Activated naive CD4-positive, alpha-beta T cell treated with anti-CD3 and anti-CD28 coated beads, Interleukin-2, amount 50 U/mL, for 24 hours (primary cell): ENCODE data around the gene RAD23A.

Experiments used
- H3K27ac Mint-ChIP-seq: one replicate; pipeline ENCODE4 v1.8.0; 2021; ENCODE audit warnings: mild to moderate bottlenecking, mixed read lengths
- H3K27me3 Mint-ChIP-seq: one replicate; pipeline ENCODE4 v1.8.0; 2021; ENCODE audit warnings: mixed read lengths
- H3K36me3 Mint-ChIP-seq: one replicate; pipeline ENCODE4 v1.8.0; 2021; ENCODE audit warnings: mixed read lengths
- H3K4me1 Mint-ChIP-seq: one replicate; pipeline ENCODE4 v1.8.0; 2021; ENCODE audit warnings: mixed read lengths
- H3K4me3 Mint-ChIP-seq: one replicate; pipeline ENCODE4 v1.8.0; 2021; ENCODE audit warnings: mild to moderate bottlenecking, mixed read lengths
- H3K9me3 Mint-ChIP-seq: one replicate; pipeline ENCODE4 v1.8.0; 2021; ENCODE audit warnings: mixed read lengths

Gene RAD23A

DNA sequence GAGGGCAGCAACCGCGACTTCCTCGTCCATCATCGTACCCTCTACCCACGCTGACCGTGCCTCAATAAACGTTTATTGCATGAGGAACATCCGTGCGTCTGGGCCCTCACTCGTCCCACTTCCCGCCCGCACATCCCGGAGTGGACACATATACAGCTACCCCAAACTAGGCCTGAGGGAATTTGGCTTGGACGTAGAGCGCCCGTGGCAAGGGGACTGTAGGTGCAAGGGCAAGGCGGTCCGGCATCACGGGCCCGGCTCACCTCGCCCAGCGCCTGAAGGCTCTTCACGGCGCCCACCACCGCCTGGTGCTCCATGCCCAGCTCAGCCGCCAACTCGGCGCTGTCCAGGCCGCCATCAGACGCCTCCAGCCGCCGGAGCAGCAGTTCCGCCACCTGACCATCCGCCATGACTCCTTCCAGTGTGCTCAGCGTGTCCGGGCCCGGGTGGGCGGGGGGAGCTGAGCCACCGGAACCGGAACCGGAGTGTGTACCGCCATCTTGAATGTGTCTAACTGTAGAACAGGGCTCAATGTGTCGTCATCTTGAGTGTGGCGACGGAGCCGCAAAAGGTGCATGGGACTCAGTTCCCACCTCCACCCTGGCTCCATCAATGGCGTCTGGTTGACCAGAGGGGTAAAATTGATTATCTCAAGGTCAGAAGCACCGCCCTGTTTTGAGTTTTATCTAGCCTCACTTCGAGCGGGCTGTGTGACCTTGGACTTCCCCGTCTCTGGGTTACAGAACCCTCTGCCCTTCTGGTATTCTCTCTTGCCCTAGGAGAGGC lies 12.2 kb upstream of the RAD23A start, which contains the start of gene FARSA:
FARSA (minus strand) TSS at position 425 of the 786 bp plus-strand sequence; CDS start at position 410, 15 bp downstream.
- Mint-ChIP-seq H3K9me3 (no peaks in the 10 kb centered on the region), H3K27me3 (no peaks in the 10 kb centered on the region), H3K36me3 (peaks cover 7% of the 10 kb centered on the region), H3K4me1 (peaks cover 38% of the 10 kb centered on the region), H3K27ac (peak within 1 kb of the TSS; percentile 95), H3K4me3 (peak within 1 kb of the TSS; percentile 99)

DNA sequence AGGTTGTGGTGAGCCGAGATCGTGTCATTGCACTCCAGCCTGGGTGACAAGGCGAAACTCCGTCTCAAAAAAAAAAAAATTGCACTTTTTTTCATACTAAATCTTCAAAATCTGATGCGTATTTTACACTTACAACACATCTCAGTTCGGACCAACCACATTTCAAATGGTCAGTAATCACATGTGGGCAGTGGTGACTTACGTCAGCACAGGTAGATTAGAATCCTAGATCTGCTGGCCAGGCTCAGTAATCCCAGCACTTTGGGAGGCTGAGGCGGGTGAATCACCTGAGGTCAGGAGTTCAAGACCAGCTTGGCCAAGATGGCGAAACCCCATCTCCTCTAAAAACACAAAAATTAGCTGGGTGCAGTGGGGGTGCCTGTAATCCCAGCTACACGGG lies 10.6 kb upstream of the RAD23A start:
- peaks cover 47% of the 10 kb centered on the region for H3K4me1 Mint-ChIP-seq
- H3K4me3 Mint-ChIP-seq: no peak overlapping the region
- H3K27ac Mint-ChIP-seq: no peak overlapping the region
- no peaks in the 10 kb centered on the region for H3K27me3 Mint-ChIP-seq
- peaks cover 18% of the 10 kb centered on the region for H3K36me3 Mint-ChIP-seq
- no peaks in the 10 kb centered on the region for H3K9me3 Mint-ChIP-seq

DNA sequence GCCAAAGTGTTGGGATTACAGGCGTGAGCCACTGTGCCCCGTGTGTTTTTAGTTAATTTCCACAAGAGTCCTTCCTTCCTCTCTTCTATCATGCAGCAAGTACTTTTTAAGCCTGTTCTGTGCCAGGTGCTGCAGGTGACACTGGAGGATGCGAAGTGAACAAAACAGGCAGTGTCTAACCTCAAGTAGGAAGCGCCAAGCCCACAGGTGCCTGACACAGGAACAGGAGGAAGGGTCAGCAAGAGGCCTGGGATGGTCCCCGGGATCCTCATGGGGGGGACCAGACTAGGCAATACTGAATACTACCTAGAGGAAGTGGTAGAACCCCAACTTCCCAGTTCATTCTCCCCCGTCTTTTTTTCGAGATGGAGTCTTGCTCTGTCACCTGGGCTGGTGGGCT lies 9.1 kb upstream of the RAD23A start:
- peaks cover 54% of the 10 kb centered on the region for H3K4me1 Mint-ChIP-seq
- peaks cover 21% of the 10 kb centered on the region for H3K36me3 Mint-ChIP-seq
- no peaks in the 10 kb centered on the region for H3K9me3 Mint-ChIP-seq
- no peaks in the 10 kb centered on the region for H3K27me3 Mint-ChIP-seq
- peak overlapping the region; percentile 15 for H3K4me3 Mint-ChIP-seq
- peak overlapping the region; percentile 62 for H3K27ac Mint-ChIP-seq

GRCh38 chr19:12937093-12937926 lies 8.4 kb upstream of the RAD23A start:
- Mint-ChIP-seq H3K9me3 (no peaks in the 10 kb centered on the region), H3K27ac (peak overlapping the region; percentile 92), H3K4me3 (peak overlapping the region; percentile 98), H3K36me3 (peaks cover 22% of the 10 kb centered on the region), H3K27me3 (no peaks in the 10 kb centered on the region), H3K4me1 (peaks cover 51% of the 10 kb centered on the region)

DNA sequence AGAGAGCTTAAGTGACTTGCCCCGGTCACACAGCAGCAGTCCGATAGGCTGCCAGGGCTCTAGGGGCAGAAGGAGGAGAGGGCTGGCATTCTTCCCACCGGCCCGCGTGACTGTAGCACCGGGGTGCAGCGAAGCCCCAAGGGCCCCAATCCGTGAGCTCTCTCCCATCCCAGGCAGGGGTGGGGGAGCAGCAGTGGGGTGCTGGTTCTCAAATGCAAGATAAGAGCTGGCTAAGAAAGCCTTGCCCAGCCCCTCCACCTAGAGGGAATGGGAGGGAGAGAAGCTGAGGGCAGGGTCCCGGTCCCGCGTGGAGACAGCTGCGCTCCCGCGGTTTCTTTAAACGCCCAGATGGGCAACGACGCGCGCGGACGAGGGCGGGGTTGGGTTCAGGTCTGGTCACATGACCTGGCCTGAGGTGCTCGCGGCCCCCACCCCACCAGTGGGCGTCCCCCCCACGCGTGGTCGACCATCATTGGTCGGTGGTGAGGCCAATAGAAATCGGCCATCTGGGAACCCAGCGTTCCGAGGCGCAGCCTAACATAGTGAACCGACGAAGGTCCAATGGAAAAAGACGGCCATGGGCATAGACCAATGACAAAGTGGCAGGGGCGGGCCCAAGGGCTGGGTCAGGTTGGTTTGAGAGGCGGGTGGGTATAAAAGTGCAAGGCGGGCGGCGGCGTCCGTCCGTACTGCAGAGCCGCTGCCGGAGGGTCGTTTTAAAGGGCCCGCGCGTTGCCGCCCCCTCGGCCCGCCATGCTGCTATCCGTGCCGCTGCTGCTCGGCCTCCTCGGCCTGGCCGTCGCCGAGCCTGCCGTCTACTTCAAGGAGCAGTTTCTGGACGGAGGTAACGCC lies 7.5 kb upstream of the RAD23A start, which contains the start of gene CALR:
CALR (plus strand) TSS at position 683 of the 852 bp plus-strand sequence; CDS start at position 754, 71 bp downstream.
- Mint-ChIP-seq H3K36me3 (peaks cover 18% of the 10 kb centered on the region), H3K4me1 (peaks cover 46% of the 10 kb centered on the region), H3K27ac (peak within 1 kb of the TSS; percentile 92), H3K27me3 (no peaks in the 10 kb centered on the region), H3K9me3 (no peaks in the 10 kb centered on the region), H3K4me3 (peak within 1 kb of the TSS; percentile 98)

DNA sequence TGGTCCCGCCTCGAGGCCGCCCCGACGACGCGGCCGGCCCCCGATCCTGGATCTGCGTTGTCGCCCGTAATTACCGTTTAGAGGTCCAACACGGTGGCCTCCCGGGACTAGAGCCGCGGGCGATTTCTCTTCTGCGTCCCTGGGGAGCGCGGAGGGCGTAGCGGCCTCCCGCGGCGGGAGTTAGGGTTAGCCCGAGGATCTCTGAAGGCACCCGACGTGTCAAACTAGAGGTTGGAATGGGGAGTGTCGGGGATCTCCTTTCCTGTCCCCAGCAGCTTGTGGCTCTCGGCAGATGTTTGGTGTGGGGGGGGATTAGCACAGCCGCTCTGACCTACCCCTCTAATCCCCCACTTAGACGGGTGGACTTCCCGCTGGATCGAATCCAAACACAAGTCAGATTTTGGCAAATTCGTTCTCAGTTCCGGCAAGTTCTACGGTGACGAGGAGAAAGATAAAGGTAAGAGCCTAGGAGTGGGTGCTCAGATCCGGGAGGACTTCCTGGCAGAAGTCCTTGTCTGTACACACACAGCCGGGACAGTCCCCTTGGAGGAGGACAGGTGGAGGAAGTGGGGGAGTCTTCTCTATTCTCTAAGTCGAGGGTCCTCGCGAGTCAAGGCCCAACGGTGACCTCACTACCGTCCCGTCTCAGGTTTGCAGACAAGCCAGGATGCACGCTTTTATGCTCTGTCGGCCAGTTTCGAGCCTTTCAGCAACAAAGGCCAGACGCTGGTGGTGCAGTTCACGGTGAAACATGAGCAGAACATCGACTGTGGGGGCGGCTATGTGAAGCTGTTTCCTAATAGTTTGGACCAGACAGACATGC lies 6.7 kb upstream of the RAD23A start:
- Mint-ChIP-seq H3K27me3 (no peaks in the 10 kb centered on the region), H3K4me3 (peak overlapping the region; percentile 98), H3K36me3 (peaks cover 24% of the 10 kb centered on the region), H3K4me1 (peaks cover 48% of the 10 kb centered on the region), H3K9me3 (no peaks in the 10 kb centered on the region), H3K27ac (peak overlapping the region; percentile 92)

DNA sequence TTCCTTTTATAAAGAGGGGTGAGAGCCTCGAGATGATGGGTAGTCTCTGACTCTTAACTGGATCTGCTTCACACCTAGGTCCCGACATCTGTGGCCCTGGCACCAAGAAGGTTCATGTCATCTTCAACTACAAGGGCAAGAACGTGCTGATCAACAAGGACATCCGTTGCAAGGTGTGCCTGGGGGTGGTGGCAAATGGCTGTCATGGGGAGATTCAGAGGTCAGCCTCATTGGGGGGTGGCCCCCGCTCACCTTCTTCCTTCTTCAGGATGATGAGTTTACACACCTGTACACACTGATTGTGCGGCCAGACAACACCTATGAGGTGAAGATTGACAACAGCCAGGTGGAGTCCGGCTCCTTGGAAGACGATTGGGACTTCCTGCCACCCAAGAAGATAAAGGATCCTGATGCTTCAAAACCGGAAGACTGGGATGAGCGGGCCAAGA lies 5.7 kb upstream of the RAD23A start:
- H3K36me3 Mint-ChIP-seq: peaks cover 26% of the 10 kb centered on the region
- H3K4me1 Mint-ChIP-seq: peaks cover 55% of the 10 kb centered on the region
- H3K9me3 Mint-ChIP-seq: no peaks in the 10 kb centered on the region
- peak overlapping the region; percentile 92 for H3K27ac Mint-ChIP-seq
- no peaks in the 10 kb centered on the region for H3K27me3 Mint-ChIP-seq
- peak overlapping the region; percentile 98 for H3K4me3 Mint-ChIP-seq

- Mint-ChIP-seq H3K36me3 (peaks cover 29% of the 10 kb centered on the region), H3K27me3 (no peaks in the 10 kb centered on the region), H3K4me1 (peaks cover 57% of the 10 kb centered on the region), H3K4me3 (peak overlapping the region; percentile 98), H3K27ac (peak overlapping the region; percentile 88), H3K9me3 (no peaks in the 10 kb centered on the region)
These were observed 4.8 kb upstream of the RAD23A start for GRCh38 chr19:12940897-12941296.

DNA sequence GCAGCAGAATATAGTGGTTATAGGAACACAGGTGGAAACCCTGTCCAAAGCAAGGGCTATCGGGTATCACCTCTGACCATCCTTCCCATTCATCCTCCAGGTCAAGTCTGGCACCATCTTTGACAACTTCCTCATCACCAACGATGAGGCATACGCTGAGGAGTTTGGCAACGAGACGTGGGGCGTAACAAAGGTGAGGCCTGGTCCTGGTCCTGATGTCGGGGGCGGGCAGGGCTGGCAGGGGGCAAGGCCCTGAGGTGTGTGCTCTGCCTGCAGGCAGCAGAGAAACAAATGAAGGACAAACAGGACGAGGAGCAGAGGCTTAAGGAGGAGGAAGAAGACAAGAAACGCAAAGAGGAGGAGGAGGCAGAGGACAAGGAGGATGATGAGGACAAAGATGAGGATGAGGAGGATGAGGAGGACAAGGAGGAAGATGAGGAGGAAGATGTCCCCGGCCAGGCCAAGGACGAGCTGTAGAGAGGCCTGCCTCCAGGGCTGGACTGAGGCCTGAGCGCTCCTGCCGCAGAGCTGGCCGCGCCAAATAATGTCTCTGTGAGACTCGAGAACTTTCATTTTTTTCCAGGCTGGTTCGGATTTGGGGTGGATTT lies 2.1 kb upstream of the RAD23A start:
- Mint-ChIP-seq H3K4me3 (peak overlapping the region; percentile 23), H3K9me3 (no peaks in the 10 kb centered on the region), H3K4me1 (peaks cover 53% of the 10 kb centered on the region), H3K36me3 (peaks cover 33% of the 10 kb centered on the region), H3K27ac (peak overlapping the region; percentile 90), H3K27me3 (no peaks in the 10 kb centered on the region)

- H3K9me3 Mint-ChIP-seq: no peaks in the 10 kb centered on the region
- H3K27ac Mint-ChIP-seq: peak overlapping the region; percentile 95
- peaks cover 28% of the 10 kb centered on the region for H3K36me3 Mint-ChIP-seq
- H3K4me1 Mint-ChIP-seq: peaks cover 53% of the 10 kb centered on the region
- H3K27me3 Mint-ChIP-seq: no peaks in the 10 kb centered on the region
- H3K4me3 Mint-ChIP-seq: peak overlapping the region; percentile 47
These were observed 1.5 kb upstream of the RAD23A start for GRCh38 chr19:12944104-12944674.

- peak overlapping the region; percentile 90 for H3K4me3 Mint-ChIP-seq
- peaks cover 36% of the 10 kb centered on the region for H3K4me1 Mint-ChIP-seq
- H3K36me3 Mint-ChIP-seq: peaks cover 22% of the 10 kb centered on the region
- H3K9me3 Mint-ChIP-seq: no peaks in the 10 kb centered on the region
- no peaks in the 10 kb centered on the region for H3K27me3 Mint-ChIP-seq
- peak overlapping the region; percentile 86 for H3K27ac Mint-ChIP-seq
These were observed 545 bp downstream of the RAD23A start for GRCh38 chr19:12946092-12946721.

GRCh38 chr19:12946731-12947496 lies 1.3 kb downstream of the RAD23A start:
- peaks cover 23% of the 10 kb centered on the region for H3K36me3 Mint-ChIP-seq
- peaks cover 36% of the 10 kb centered on the region for H3K4me1 Mint-ChIP-seq

More at GRCh38 chr19:12946731-12947496, 1.3 kb downstream of the RAD23A start:
- Mint-ChIP-seq H3K9me3 (no peaks in the 10 kb centered on the region), H3K27ac (peak overlapping the region; percentile 86), H3K4me3 (peak overlapping the region; percentile 90), H3K27me3 (no peaks in the 10 kb centered on the region)
